Measurements from ENCODE around the gene TMEM151A. TPM values are rescaled to one million over a fixed set of nuclear protein-coding genes. Genes with fewer than 3 reads are reported as not detected.

Gene TMEM151A
- total RNA-seq, 2 experiments from 2014 or later, result 0.11 to 0.14 TPM

DNA sequence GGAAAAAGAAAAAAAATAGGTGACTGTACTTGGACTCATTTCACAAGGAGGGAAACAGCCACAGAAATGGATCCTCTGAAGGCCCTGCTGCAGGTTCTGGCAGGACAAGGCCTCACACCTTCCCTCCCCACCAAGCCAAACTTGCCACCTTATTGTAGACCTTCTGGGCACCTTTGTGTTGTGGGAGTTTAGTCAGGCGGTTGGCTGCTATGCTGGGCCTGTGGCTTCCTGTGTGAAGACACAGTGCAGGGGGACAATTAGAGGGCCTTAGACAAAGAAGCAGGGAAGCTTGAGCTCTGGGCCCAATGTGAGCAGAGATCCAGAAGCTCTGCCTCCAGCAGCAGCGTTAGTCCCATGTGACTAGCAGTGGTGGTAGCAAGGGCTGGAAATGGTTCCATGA lies 19.1 kb upstream of the TMEM151A start:
- H3K4me1 Mint-ChIP-seq (ENCODE audit: low read depth), result peaks cover 49% of the 10 kb centered on the region
- Histone ChIP-seq H3K9me3 (ENCODE audit: control insufficient read depth in 1 of 2, insufficient read depth in 1 of 2, low read length in 2 of 2) (no peaks in the 10 kb centered on the region), H3K27me3 (ENCODE audit: control insufficient read depth in 1 of 2, insufficient read depth in 2 of 2, low read length in 2 of 2) (no peaks in the 10 kb centered on the region), H3K4me1 (ENCODE audit: insufficient read depth, low read length) (peaks cover 55% of the 10 kb centered on the region), H3K36me3 (ENCODE audit: insufficient read depth, low read length) (peaks cover 54% of the 10 kb centered on the region), H3K27ac (ENCODE audit: low read depth in 1 of 2, low read length in 2 of 2) (no peak overlapping the region), H3K4me3 (ENCODE audit: low read length) (no peak overlapping the region)
- H3K9me3 Mint-ChIP-seq, result no peaks in the 10 kb centered on the region
- no peak for ATAC-seq (ENCODE audit: poor library complexity)
- H3K27me3 Mint-ChIP-seq, result no peaks in the 10 kb centered on the region
- ChIA-PET POLR2A (interaction anchor here (1.6 kb wide), 1 partner anchor 17 kb away, joined by 5 read pairs; the partner anchor contains the start of gene YIF1A), CTCF (interaction anchor here (1.7 kb wide), 1 partner anchor 10 kb away, joined by 6 read pairs; no protein-coding TSS in a partner anchor)
- intact Hi-C loops (cut with DNase I, micrococcal nuclease), result no loop called here
- H3K27ac Mint-ChIP-seq, result no peak overlapping the region
- DNase-seq, result peak in 2 of 14 experiments; percentile 46 to 64
- TF ChIP-seq CTCF (IDR thresholded peaks at IDR 0.05), result no peak
- peak overlapping the region; percentile 34 for H3K4me3 Mint-ChIP-seq
- H3K36me3 Mint-ChIP-seq (ENCODE audit: low read depth), result peaks cover 84% of the 10 kb centered on the region

DNA sequence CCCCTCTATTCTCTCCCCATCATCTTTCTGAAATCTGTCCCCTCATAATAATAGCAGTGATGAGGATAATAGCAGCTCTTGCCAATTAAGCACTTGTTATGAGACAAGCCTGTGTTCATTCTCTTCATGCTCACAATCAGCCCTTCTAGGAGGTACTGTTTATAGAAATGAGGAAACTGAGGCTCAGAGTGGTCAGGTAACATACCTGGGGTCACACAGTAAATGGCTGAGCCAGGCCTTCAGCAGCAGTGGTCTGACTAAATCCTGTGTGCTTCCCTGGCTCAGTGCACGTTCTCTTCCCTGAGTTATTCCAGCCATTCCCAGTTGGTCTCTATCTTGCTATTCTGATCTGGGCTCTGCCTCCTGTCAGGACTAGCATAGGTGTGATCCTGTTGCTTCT lies 17.5 kb upstream of the TMEM151A start:
- intact Hi-C loops (cut with DNase I, micrococcal nuclease), result no loop called here
- peak overlapping the region; percentile 38 for H3K4me3 Mint-ChIP-seq
- H3K27me3 Mint-ChIP-seq, result no peaks in the 10 kb centered on the region
- H3K4me3 ChIP-seq (ENCODE audit: low read length), result no peak overlapping the region
- no peak for TF ChIP-seq CTCF (IDR thresholded peaks at IDR 0.05)
- peaks cover 55% of the 10 kb centered on the region for H3K4me1 ChIP-seq (ENCODE audit: insufficient read depth, low read length)
- no peak overlapping the region for H3K27ac ChIP-seq (ENCODE audit: low read depth in 1 of 2, low read length in 2 of 2)
- CTCF ChIA-PET, result interaction anchor here (1.7 kb wide), 1 partner anchor 8 kb away, joined by 6 read pairs; no protein-coding TSS in a partner anchor
- H3K36me3 Mint-ChIP-seq (ENCODE audit: low read depth), result peaks cover 69% of the 10 kb centered on the region
- H3K36me3 ChIP-seq (ENCODE audit: insufficient read depth, low read length), result peaks cover 54% of the 10 kb centered on the region
- no peak overlapping the region for H3K27ac Mint-ChIP-seq
- H3K9me3 Mint-ChIP-seq, result no peaks in the 10 kb centered on the region
- no peak for ATAC-seq (ENCODE audit: poor library complexity)
- POLR2A ChIA-PET, result no interaction called here
- H3K9me3 ChIP-seq (ENCODE audit: control insufficient read depth in 1 of 2, insufficient read depth in 1 of 2, low read length in 2 of 2), result no peaks in the 10 kb centered on the region
- peaks cover 36% of the 10 kb centered on the region for H3K4me1 Mint-ChIP-seq (ENCODE audit: low read depth)
- no peak for DNase-seq
- H3K27me3 ChIP-seq (ENCODE audit: control insufficient read depth in 1 of 2, insufficient read depth in 2 of 2, low read length in 2 of 2), result no peaks in the 10 kb centered on the region

DNA sequence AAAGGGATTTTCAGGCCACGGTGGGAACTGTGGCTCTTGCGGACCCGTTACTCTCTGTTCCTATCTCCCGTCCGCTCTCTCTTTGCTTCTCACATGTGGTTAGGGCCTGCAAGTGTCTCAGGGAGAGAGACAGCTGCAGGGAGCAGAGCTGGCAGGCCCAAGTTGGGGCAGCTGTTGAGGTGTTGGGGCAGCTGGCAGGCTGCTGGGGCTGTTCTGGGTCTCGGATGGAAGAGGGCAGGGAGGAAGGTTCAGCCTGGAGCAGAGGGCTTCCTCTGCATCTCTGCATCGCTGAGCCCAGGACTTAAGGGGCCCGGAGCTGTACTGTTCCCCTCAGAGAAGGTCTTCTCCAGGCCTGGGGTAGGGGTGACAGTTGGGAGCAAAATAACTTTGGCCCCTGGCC lies 16.3 kb upstream of the TMEM151A start:
- Histone ChIP-seq H3K4me3 (ENCODE audit: low read length) (no peak overlapping the region), H3K4me1 (ENCODE audit: insufficient read depth, low read length) (peaks cover 51% of the 10 kb centered on the region), H3K27ac (ENCODE audit: low read depth in 1 of 2, low read length in 2 of 2) (no peak overlapping the region), H3K9me3 (ENCODE audit: control insufficient read depth in 1 of 2, insufficient read depth in 1 of 2, low read length in 2 of 2) (no peaks in the 10 kb centered on the region), H3K27me3 (ENCODE audit: control insufficient read depth in 1 of 2, insufficient read depth in 2 of 2, low read length in 2 of 2) (no peaks in the 10 kb centered on the region), H3K36me3 (ENCODE audit: insufficient read depth, low read length) (peaks cover 53% of the 10 kb centered on the region)
- no peaks in the 10 kb centered on the region for H3K9me3 Mint-ChIP-seq
- no peak for TF ChIP-seq CTCF (IDR thresholded peaks at IDR 0.05)
- DNase-seq (no peak), ATAC-seq (ENCODE audit: poor library complexity) (no peak)
- H3K4me1 Mint-ChIP-seq (ENCODE audit: low read depth), result peaks cover 30% of the 10 kb centered on the region
- H3K4me3 Mint-ChIP-seq, result no peak overlapping the region
- ChIA-PET POLR2A (no interaction called here), CTCF (no interaction called here)
- H3K27me3 Mint-ChIP-seq, result no peaks in the 10 kb centered on the region
- no peak overlapping the region for H3K27ac Mint-ChIP-seq
- intact Hi-C loops (cut with DNase I, micrococcal nuclease), result no loop called here
- H3K36me3 Mint-ChIP-seq (ENCODE audit: low read depth), result peaks cover 63% of the 10 kb centered on the region
